Measurements from ENCODE around the gene MEGF11. TPM values are rescaled to one million over a fixed set of nuclear protein-coding genes. Genes with fewer than 3 reads are reported as not detected.

Gene MEGF11
- polyA plus RNA-seq, 2 of the 4 experiments (the other 2 are of a cell fraction) = 0.25 to 0.31 TPM

GRCh38 chr15:66298803-66299251, 45.3 kb upstream of the MEGF11 start:
- no peak overlapping the region for H3K27ac ChIP-seq
- ChIA-PET CTCF (interaction anchor here (0.6 to 1.2 kb wide), 2 partner anchors 10 to 781 kb away, joined by 3 to 4 read pairs; no protein-coding TSS in a partner anchor), POLR2A (no interaction called here)
- H3K9me3 ChIP-seq = no peaks in the 10 kb centered on the region
- no peak overlapping the region for H3K4me2 ChIP-seq
- no peak overlapping the region for H3K4me3 ChIP-seq
- DNase-seq (ENCODE audit: low read depth in 1 of 2, low spot score in 1 of 2) = no peak
- TF ChIP-seq BCL3 (IDR thresholded peaks at IDR 0.05) (no peak), POLR2A (IDR thresholded peaks at IDR 0.05; ENCODE audit: low read length) (no peak), BHLHE40 (IDR thresholded peaks at IDR 0.05; ENCODE audit: low read depth, low read length) (no peak), RARB (CRISPR knock-in tag; IDR thresholded peaks at IDR 0.05) (no peak), RFX5 (IDR thresholded peaks at IDR 0.05) (no peak), PHF8 (IDR thresholded peaks at IDR 0.05; ENCODE audit: borderline replicate concordance, low read depth) (no peak)
- FAIRE-seq = no peak
- ATAC-seq = no peak
- peaks cover 14% of the 10 kb centered on the region for H3K4me1 ChIP-seq
- WGBS (ENCODE audit: missing lambda C conversion rate) = 90% methylated on average over 4 of the region's 4 CpGs

GRCh38 chr15:66296186-66296585, 42.6 kb upstream of the MEGF11 start:
- WGBS (ENCODE audit: missing lambda C conversion rate) = 78% methylated on average over 5 of the region's 5 CpGs
- Histone ChIP-seq H3K4me3 (no peak overlapping the region), H3K9me3 (no peaks in the 10 kb centered on the region), H3K27ac (no peak overlapping the region), H3K4me2 (peak overlapping the region; percentile 78; the same call in 1 of the 3 replicates), H3K4me1 (peaks cover 21% of the 10 kb centered on the region)
- ChIA-PET POLR2A (interaction anchor here (0.6 kb wide), 1 partner anchor 23 kb away, joined by 3 read pairs; no protein-coding TSS in a partner anchor), CTCF (interaction anchor here (0.7 to 1.6 kb wide), 5 partner anchors 16 to 806 kb away, joined by 3 to 4 read pairs (median 3); no protein-coding TSS in a partner anchor)
- DNase-seq (ENCODE audit: low read depth in 1 of 2, low spot score in 1 of 2) = no peak
- FAIRE-seq = no peak
- no peak for ATAC-seq
- TF ChIP-seq HOXB13 (CRISPR knock-in tag; IDR thresholded peaks at IDR 0.05; ENCODE audit: low read depth) (no peak), KDM5A (IDR thresholded peaks at IDR 0.05) (no peak), RNF2 (IDR thresholded peaks at IDR 0.05; ENCODE audit: borderline replicate concordance, low read depth) (no peak), KDM1A (IDR thresholded peaks at IDR 0.05; ENCODE audit: low read depth) (no peak), FOSB (CRISPR knock-in tag; IDR thresholded peaks at IDR 0.05) (no peak), CHD2 (IDR thresholded peaks at IDR 0.05; ENCODE audit: low read length, partially characterized antibody) (no peak), ZSCAN20 (CRISPR knock-in tag; IDR thresholded peaks at IDR 0.05) (no peak)

GRCh38 chr15:66294932-66295235, 41.3 kb upstream of the MEGF11 start:
- ChIA-PET CTCF (interaction anchor here (1.0 to 2.8 kb wide), 6 partner anchors 10 to 203 kb away, joined by 3 to 11 read pairs (median 5); partner anchors contain the start of gene SNAPC5), POLR2A (interaction anchor here (1.1 to 1.3 kb wide), 2 partner anchors 203 to 426 kb away, joined by 3 to 9 read pairs; partner anchors contain the start of genes RAB11A and SNAPC5)

More at GRCh38 chr15:66294932-66295235, 41.3 kb upstream of the MEGF11 start:
- 18% methylated on average over 3 of the region's 3 CpGs for WGBS (ENCODE audit: missing lambda C conversion rate)
- FAIRE-seq (no peak), ATAC-seq (no peak), DNase-seq (ENCODE audit: low read depth in 1 of 2, low spot score in 1 of 2) (peak in 1 of 2 experiments; percentile 39)
- Histone ChIP-seq H3K27ac (peak overlapping the region; percentile 95), H3K4me1 (peaks cover 21% of the 10 kb centered on the region), H3K9me3 (no peaks in the 10 kb centered on the region), H3K4me3 (peak overlapping the region; percentile 51), H3K4me2 (peak overlapping the region; percentile 78)
- TF ChIP-seq JUN (IDR thresholded peaks at IDR 0.05) (no peak), HOXB13 (CRISPR knock-in tag; IDR thresholded peaks at IDR 0.05; ENCODE audit: low read depth) (no peak), HDAC2 (IDR thresholded peaks at IDR 0.05) (no peak), MYC (IDR thresholded peaks at IDR 0.05; ENCODE audit: borderline replicate concordance, low read length) (no peak), E2F6 (IDR thresholded peaks at IDR 0.05; ENCODE audit: borderline replicate concordance, low read depth) (no peak), SREBF2 (IDR thresholded peaks at IDR 0.05) (no peak), HMGXB4 (CRISPR knock-in tag; IDR thresholded peaks at IDR 0.05; ENCODE audit: borderline replicate concordance) (no peak), HES2 (IDR thresholded peaks at IDR 0.05) (no peak), EP300 (IDR thresholded peaks at IDR 0.05) (no peak), CHD2 (IDR thresholded peaks at IDR 0.05; ENCODE audit: low read length, partially characterized antibody) (no peak), NFE2L2 (conservative IDR thresholded peaks at IDR 0.05; ENCODE audit: low read length) (no peak), HEYL (CRISPR knock-in tag; IDR thresholded peaks at IDR 0.05) (no peak), JUNB (IDR thresholded peaks at IDR 0.05) (no peak), RCOR1 (IDR thresholded peaks at IDR 0.05; ENCODE audit: low read depth, low read length) (no peak)
